HL-60 (cell line): Measurements from ENCODE around the gene ATE1.

Experiments used
- DNase-seq, 2 experiments: peaks; one replicate each; pipeline ENCODE4 v3.0.0-alpha.2; 2010 to 2020; ENCODE audit warnings: low read depth in 1 of 2, low spot score in 1 of 2
- H3K27ac ChIP-seq: fragments of 250-450 bp; sonication (Bioruptor Pico); replicated peaks from 2 replicates; pipeline ENCODE4 v1.5.1; 2020; ENCODE audit warnings: mild to moderate bottlenecking, moderate library complexity
- H3K27me3 ChIP-seq: fragments of 250-450 bp; sonication (Bioruptor Pico); 2 replicates; pipeline ENCODE4 v1.5.1; 2021; ENCODE audit warnings: mild to moderate bottlenecking, moderate library complexity; ENCODE audit not compliant: insufficient read depth, poor library complexity, severe bottlenecking
- H3K4me3 ChIP-seq: replicated peaks from 2 replicates; pipeline ENCODE4 v1.5.1; 2011; ENCODE audit warnings: mild to moderate bottlenecking, control low read depth, low read length; ENCODE audit not compliant: insufficient read depth
- CTCF ChIP-seq: IDR thresholded peaks from one replicate; pipeline ENCODE4 v1.5.1; 2011; ENCODE audit warnings: low read length, control low read depth, inconsistent platforms; ENCODE audit not compliant: insufficient read depth
- GABPA ChIP-seq: IDR thresholded peaks from 2 replicates; pipeline ENCODE4 v1.6.1; 2012; ENCODE audit warnings: low read depth
- POLR2AphosphoS5 ChIP-seq: IDR thresholded peaks from 2 replicates; pipeline ENCODE4 v1.6.1; 2012; ENCODE audit warnings: low read depth
- REST ChIP-seq: IDR thresholded peaks from 2 replicates; pipeline ENCODE4 v1.6.1; 2012; ENCODE audit warnings: low read depth; ENCODE audit not compliant: insufficient replicate concordance
- SPI1 ChIP-seq: IDR thresholded peaks from 2 replicates; pipeline ENCODE4 v1.6.1; 2012; ENCODE audit warnings: low read depth, mild to moderate bottlenecking, borderline replicate concordance

Gene ATE1

DNA sequence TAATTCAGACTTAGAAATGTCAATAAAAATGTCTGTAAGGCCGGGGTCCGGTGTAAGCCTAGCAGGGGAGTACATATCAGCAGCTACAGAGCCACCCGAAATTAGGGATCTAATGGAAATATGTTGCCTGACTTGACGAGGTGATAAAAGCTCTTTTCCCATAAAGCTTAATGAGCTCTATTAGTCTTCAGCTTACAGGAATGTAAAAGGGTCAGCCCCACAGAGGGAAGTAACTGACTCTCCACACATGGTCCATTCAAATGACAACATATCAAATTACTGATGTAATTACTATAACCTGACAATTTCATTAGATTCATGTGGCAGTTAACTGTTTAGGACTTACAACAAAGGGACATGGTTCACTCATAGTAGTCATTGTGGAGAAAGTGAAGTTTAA is 62.3 kb downstream of the ATE1 start:
- no peak for TF ChIP-seq REST
- no peak for TF ChIP-seq GABPA
- TF ChIP-seq SPI1 = no peak
- TF ChIP-seq POLR2AphosphoS5 = no peak
- TF ChIP-seq CTCF = no peak
- H3K4me3 ChIP-seq = no peak overlapping the region
- no peak for DNase-seq
- no peaks in the 10 kb centered on the region for H3K27me3 ChIP-seq
- H3K27ac ChIP-seq = no peak overlapping the region

- no peak overlapping the region for H3K4me3 ChIP-seq
- H3K27me3 ChIP-seq = no peaks in the 10 kb centered on the region
- no peak for TF ChIP-seq GABPA
- no peak for TF ChIP-seq SPI1
- TF ChIP-seq POLR2AphosphoS5 = no peak
- no peak for TF ChIP-seq CTCF
- no peak for TF ChIP-seq REST
- no peak for DNase-seq
- H3K27ac ChIP-seq = no peak overlapping the region
Measured at GRCh38 chr10:121864653-121865052, 63.2 kb downstream of the ATE1 start.

GRCh38 chr10:121864168-121864567 is 63.7 kb downstream of the ATE1 start:
- TF ChIP-seq CTCF (no peak), REST (no peak), GABPA (no peak), POLR2AphosphoS5 (no peak)
- Histone ChIP-seq H3K4me3 (no peak overlapping the region), H3K27me3 (no peaks in the 10 kb centered on the region), H3K27ac (no peak overlapping the region)
- DNase-seq = no peak
